Panc1 (cell line): ENCODE data around the gene ADARB2.

Experiments used
- POLR2AphosphoS5 ChIP-seq: IDR thresholded peaks from 2 replicates; pipeline ENCODE4 v1.6.1; 2012; ENCODE audit warnings: mild to moderate bottlenecking, low read depth, low read length, moderate library complexity
- TCF7L2 ChIP-seq: IDR thresholded peaks from 2 replicates; pipeline ENCODE4 v1.6.1; 2011; ENCODE audit warnings: mild to moderate bottlenecking, low read depth, low read length, inconsistent platforms
- TF ChIP-seq, protein P1 (sequence below): fragments of 450-650 bp; IDR thresholded peaks from 2 replicates; pipeline ENCODE4 v1.5.1; 2017; ENCODE audit warnings: mild to moderate bottlenecking
- TF ChIP-seq, protein P2 (sequence below), 2 experiments: IDR thresholded peaks; 2 replicates each; pipeline ENCODE4 v1.6.1; 2011 to 2012; ENCODE audit warnings: low read depth in 2 of 2, control low read depth in 1 of 2, low read length in 1 of 2, mild to moderate bottlenecking in 1 of 2, moderate library complexity in 1 of 2; ENCODE audit not compliant: insufficient read depth in 1 of 2

DNA sequence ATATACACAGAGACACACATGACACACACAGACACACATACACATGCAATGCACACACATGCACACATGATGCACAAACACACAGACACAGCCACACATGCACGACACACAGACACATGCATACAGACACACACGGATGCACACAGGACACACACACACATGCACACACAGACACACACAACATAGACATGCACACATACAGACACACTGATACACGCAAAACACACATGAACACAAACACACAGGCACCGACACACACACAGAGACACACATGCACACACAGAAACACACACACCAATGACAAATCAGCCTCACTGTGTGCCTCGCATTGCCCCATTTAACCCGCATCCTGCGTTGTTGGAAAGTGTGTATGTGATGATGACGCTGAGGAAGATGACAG is 232.4 kb downstream of the ADARB2 start:
- TF ChIP-seq POLR2AphosphoS5, result no peak
- TF ChIP-seq, protein P1, sequence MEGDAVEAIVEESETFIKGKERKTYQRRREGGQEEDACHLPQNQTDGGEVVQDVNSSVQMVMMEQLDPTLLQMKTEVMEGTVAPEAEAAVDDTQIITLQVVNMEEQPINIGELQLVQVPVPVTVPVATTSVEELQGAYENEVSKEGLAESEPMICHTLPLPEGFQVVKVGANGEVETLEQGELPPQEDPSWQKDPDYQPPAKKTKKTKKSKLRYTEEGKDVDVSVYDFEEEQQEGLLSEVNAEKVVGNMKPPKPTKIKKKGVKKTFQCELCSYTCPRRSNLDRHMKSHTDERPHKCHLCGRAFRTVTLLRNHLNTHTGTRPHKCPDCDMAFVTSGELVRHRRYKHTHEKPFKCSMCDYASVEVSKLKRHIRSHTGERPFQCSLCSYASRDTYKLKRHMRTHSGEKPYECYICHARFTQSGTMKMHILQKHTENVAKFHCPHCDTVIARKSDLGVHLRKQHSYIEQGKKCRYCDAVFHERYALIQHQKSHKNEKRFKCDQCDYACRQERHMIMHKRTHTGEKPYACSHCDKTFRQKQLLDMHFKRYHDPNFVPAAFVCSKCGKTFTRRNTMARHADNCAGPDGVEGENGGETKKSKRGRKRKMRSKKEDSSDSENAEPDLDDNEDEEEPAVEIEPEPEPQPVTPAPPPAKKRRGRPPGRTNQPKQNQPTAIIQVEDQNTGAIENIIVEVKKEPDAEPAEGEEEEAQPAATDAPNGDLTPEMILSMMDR, result no peak
- TF ChIP-seq, protein P2, sequence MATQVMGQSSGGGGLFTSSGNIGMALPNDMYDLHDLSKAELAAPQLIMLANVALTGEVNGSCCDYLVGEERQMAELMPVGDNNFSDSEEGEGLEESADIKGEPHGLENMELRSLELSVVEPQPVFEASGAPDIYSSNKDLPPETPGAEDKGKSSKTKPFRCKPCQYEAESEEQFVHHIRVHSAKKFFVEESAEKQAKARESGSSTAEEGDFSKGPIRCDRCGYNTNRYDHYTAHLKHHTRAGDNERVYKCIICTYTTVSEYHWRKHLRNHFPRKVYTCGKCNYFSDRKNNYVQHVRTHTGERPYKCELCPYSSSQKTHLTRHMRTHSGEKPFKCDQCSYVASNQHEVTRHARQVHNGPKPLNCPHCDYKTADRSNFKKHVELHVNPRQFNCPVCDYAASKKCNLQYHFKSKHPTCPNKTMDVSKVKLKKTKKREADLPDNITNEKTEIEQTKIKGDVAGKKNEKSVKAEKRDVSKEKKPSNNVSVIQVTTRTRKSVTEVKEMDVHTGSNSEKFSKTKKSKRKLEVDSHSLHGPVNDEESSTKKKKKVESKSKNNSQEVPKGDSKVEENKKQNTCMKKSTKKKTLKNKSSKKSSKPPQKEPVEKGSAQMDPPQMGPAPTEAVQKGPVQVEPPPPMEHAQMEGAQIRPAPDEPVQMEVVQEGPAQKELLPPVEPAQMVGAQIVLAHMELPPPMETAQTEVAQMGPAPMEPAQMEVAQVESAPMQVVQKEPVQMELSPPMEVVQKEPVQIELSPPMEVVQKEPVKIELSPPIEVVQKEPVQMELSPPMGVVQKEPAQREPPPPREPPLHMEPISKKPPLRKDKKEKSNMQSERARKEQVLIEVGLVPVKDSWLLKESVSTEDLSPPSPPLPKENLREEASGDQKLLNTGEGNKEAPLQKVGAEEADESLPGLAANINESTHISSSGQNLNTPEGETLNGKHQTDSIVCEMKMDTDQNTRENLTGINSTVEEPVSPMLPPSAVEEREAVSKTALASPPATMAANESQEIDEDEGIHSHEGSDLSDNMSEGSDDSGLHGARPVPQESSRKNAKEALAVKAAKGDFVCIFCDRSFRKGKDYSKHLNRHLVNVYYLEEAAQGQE (IDR thresholded peaks at IDR 0.05; ENCODE audit: insufficient read depth in 1 of 2, low read depth in 2 of 2, low read length in 1 of 2), result no peak
- TF ChIP-seq TCF7L2, result no peak
